ENCODE measurements around the gene FGFR3.

Gene FGFR3

DNA sequence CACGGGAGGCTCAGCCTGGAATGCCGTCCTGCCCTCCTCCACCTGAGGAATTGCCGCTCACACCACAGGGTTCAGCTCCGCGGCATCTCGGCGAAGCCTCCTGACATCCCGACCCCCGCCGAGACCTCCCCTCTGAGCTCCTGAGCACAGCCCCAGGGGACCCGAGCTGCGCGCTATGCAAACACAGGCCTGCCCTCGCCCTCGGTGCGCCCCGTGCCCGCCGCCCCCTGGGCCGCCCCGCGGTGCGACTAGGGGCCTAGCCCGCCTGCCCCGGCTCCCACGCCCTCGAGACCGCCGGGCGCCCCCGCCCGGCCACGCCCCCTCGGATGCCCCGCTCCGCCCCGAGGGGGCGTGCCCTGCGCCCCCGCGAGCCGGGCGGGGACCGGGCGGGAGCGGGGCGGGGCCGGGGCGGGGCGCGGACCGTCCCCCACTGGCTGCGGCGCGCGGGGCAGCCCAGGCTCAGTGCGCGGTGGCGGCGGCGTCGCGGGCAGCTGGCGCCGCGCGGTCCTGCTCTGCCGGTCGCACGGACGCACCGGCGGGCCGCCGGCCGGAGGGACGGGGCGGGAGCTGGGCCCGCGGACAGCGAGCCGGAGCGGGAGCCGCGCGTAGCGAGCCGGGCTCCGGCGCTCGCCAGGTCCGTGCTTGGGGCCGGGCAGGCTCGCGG is at the start of gene FGFR3:
TSS of gene FGFR3 (plus strand) at position 462 of the 664 bp plus-strand sequence. CDS start 642 bp downstream, outside the sequence.
- peak within 1 kb of the TSS; percentile 64 to 80 for H3K4me3 ChIP-seq (ENCODE audit: low read length in 2 of 2)
- H3K27ac ChIP-seq (ENCODE audit: low read depth in 2 of 2, low read length in 2 of 2): peak within 1 kb of the TSS; percentile 77 to 82
- H3K9ac ChIP-seq (ENCODE audit: low read depth in 1 of 2, low read length in 2 of 2): peak within 1 kb of the TSS; percentile 56 to 82
- no peaks in the 10 kb centered on the region for H3K9me3 ChIP-seq (ENCODE audit: control insufficient read depth in 2 of 2, low read length in 2 of 2)
- H3K27me3 ChIP-seq (ENCODE audit: control insufficient read depth in 2 of 2, insufficient read depth in 2 of 2, low read length in 2 of 2): peaks cover 3 to 8% of the 10 kb centered on the region in 2 donors
- no peaks in the 10 kb centered on the region for H3K36me3 ChIP-seq (ENCODE audit: control insufficient read depth in 2 of 2, insufficient read depth in 2 of 2, low read length in 2 of 2)
- peaks cover 23 to 29% of the 10 kb centered on the region in 2 donors for H3K4me1 ChIP-seq (ENCODE audit: control insufficient read depth in 2 of 2, insufficient read depth in 2 of 2, low read length in 2 of 2)

DNA sequence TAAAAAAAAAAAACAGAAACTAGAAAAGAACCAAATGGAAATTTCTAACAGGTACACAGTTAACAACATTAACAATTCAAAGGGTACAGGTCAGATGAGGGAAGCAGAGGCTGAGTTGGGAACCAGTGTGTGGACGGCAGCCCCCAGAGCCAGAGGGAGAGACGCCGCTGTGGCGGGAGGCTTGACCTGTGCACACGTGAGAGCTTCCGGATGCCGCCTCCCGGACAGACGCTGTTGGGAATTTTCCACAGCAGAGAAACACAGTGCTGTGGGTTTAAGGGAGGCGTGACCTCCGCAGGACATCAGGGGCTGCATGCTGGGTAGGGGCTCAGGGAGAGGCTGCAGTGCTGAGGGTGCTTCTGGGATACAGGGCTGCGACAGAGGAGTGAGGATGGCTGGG is 49.5 kb upstream of the FGFR3 start:
- Histone ChIP-seq H3K4me1 (ENCODE audit: control insufficient read depth in 2 of 2, insufficient read depth in 2 of 2, low read length in 2 of 2) (peaks cover 0 to 3% of the 10 kb centered on the region in 2 donors), H3K36me3 (ENCODE audit: control insufficient read depth in 2 of 2, insufficient read depth in 2 of 2, low read length in 2 of 2) (peaks cover 0 to 12% of the 10 kb centered on the region in 2 donors), H3K9ac (ENCODE audit: low read depth in 1 of 2, low read length in 2 of 2) (no peak overlapping the region), H3K4me3 (ENCODE audit: low read length in 2 of 2) (no peak overlapping the region), H3K9me3 (ENCODE audit: control insufficient read depth in 2 of 2, low read length in 2 of 2) (peaks cover 0 to under 1% of the 10 kb centered on the region in 2 donors), H3K27me3 (ENCODE audit: control insufficient read depth in 2 of 2, insufficient read depth in 2 of 2, low read length in 2 of 2) (no peaks in the 10 kb centered on the region), H3K27ac (ENCODE audit: low read depth in 2 of 2, low read length in 2 of 2) (no peak overlapping the region)

DNA sequence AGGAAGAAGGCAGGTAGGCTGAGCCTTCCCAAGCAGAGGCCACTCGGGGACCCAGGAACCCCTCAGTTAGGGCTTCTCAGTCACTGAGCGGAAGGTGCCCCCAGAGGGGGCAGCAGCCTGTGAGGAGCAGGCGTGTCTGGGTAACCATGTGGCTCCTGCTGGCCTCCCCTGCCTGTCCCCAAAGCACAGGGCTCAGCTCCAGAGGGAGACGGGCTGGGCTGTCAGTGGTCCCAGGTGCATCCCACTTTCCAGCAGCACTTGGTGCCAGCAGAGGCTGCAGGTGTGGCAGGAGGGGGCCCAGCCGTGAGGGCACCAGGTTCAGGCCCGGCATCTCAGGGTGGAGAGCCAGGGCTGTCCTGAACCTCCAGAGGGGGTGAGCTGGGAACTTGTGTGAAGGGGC is 49.1 kb upstream of the FGFR3 start:
- H3K27ac ChIP-seq (ENCODE audit: low read depth in 2 of 2, low read length in 2 of 2): no peak overlapping the region
- no peak overlapping the region for H3K9ac ChIP-seq (ENCODE audit: low read depth in 1 of 2, low read length in 2 of 2)
- H3K4me1 ChIP-seq (ENCODE audit: control insufficient read depth in 2 of 2, insufficient read depth in 2 of 2, low read length in 2 of 2): peaks cover 0 to 3% of the 10 kb centered on the region in 2 donors
- H3K4me3 ChIP-seq (ENCODE audit: low read length in 2 of 2): no peak overlapping the region
- H3K27me3 ChIP-seq (ENCODE audit: control insufficient read depth in 2 of 2, insufficient read depth in 2 of 2, low read length in 2 of 2): no peaks in the 10 kb centered on the region
- no peaks in the 10 kb centered on the region for H3K9me3 ChIP-seq (ENCODE audit: control insufficient read depth in 2 of 2, low read length in 2 of 2)
- peaks cover 0 to 12% of the 10 kb centered on the region in 2 donors for H3K36me3 ChIP-seq (ENCODE audit: control insufficient read depth in 2 of 2, insufficient read depth in 2 of 2, low read length in 2 of 2)

DNA sequence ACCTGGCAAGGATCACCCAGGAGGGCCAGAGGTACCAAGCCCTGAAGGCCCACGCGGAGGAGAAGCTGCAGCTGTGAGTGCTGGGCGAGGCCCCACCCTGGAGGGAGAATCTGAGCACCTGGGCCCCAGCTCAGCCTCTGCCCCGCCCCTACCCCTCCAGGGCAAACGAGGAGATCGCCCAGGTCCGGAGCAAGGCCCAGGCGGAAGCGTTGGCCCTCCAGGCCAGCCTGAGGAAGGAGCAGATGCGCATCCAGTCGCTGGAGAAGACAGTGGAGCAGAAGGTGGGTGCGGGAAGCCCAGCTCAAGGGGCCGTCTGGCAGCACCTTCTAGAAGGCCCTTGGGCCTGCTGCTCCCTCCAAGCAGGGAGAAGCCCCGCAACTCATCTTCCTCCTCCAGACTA is 48.5 kb upstream of the FGFR3 start:
- Histone ChIP-seq H3K36me3 (ENCODE audit: control insufficient read depth in 2 of 2, insufficient read depth in 2 of 2, low read length in 2 of 2) (peaks cover 0 to 9% of the 10 kb centered on the region in 2 donors), H3K27me3 (ENCODE audit: control insufficient read depth in 2 of 2, insufficient read depth in 2 of 2, low read length in 2 of 2) (no peaks in the 10 kb centered on the region), H3K4me1 (ENCODE audit: control insufficient read depth in 2 of 2, insufficient read depth in 2 of 2, low read length in 2 of 2) (peaks cover 0 to 3% of the 10 kb centered on the region in 2 donors), H3K27ac (ENCODE audit: low read depth in 2 of 2, low read length in 2 of 2) (no peak overlapping the region), H3K4me3 (ENCODE audit: low read length in 2 of 2) (no peak overlapping the region), H3K9me3 (ENCODE audit: control insufficient read depth in 2 of 2, low read length in 2 of 2) (no peaks in the 10 kb centered on the region), H3K9ac (ENCODE audit: low read depth in 1 of 2, low read length in 2 of 2) (no peak overlapping the region)

DNA sequence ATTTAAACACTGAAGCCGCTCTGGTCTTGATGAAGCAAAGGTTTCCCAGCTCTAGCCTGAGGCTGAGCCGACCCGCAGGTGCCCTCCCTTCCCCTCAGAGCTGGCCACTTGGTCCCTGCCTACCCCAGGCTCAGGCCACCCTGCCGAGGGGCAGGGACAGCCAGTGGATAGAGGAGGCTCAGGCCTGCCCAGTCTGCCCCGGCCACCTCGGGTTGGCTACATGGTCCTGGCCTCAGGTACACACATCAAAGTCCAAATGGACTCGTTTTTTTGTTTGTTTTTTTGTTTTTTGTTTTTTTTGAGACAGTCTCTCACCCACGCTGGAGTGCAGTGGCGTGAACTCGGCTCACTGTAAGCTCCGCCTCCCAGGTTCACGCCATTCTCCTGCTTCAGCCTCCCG is 47.9 kb upstream of the FGFR3 start:
- no peak overlapping the region for H3K9ac ChIP-seq (ENCODE audit: low read depth in 1 of 2, low read length in 2 of 2)
- H3K36me3 ChIP-seq (ENCODE audit: control insufficient read depth in 2 of 2, insufficient read depth in 2 of 2, low read length in 2 of 2): peaks cover 0 to 9% of the 10 kb centered on the region in 2 donors
- H3K27me3 ChIP-seq (ENCODE audit: control insufficient read depth in 2 of 2, insufficient read depth in 2 of 2, low read length in 2 of 2): no peaks in the 10 kb centered on the region
- no peak overlapping the region for H3K27ac ChIP-seq (ENCODE audit: low read depth in 2 of 2, low read length in 2 of 2)
- no peak overlapping the region for H3K4me3 ChIP-seq (ENCODE audit: low read length in 2 of 2)
- H3K4me1 ChIP-seq (ENCODE audit: control insufficient read depth in 2 of 2, insufficient read depth in 2 of 2, low read length in 2 of 2): peaks cover 0 to 3% of the 10 kb centered on the region in 2 donors
- no peaks in the 10 kb centered on the region for H3K9me3 ChIP-seq (ENCODE audit: control insufficient read depth in 2 of 2, low read length in 2 of 2)

DNA sequence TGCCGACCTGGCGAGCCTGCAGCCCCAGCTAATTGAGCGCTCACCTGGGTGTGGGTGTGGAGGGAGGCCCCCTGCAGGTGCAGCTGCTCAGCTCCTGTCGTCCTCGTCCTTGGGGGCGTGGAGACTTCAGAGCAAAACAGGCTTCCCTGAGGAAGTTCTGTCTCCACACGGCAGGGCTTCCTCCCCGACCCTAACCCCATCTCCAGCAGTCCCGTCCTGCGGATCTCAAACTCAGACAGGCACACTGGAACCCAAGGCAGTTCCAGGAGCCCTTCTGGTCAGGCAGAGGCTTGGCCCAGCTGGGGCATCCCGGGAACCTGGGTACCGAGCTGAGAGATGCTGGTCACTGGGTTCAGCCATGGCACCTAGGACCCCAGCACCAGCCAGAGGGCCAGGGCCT is 47.4 kb upstream of the FGFR3 start:
- Histone ChIP-seq H3K4me3 (ENCODE audit: low read length in 2 of 2) (no peak overlapping the region), H3K9me3 (ENCODE audit: control insufficient read depth in 2 of 2, low read length in 2 of 2) (no peaks in the 10 kb centered on the region), H3K27ac (ENCODE audit: low read depth in 2 of 2, low read length in 2 of 2) (no peak overlapping the region), H3K4me1 (ENCODE audit: control insufficient read depth in 2 of 2, insufficient read depth in 2 of 2, low read length in 2 of 2) (peaks cover 0 to 3% of the 10 kb centered on the region in 2 donors), H3K9ac (ENCODE audit: low read depth in 1 of 2, low read length in 2 of 2) (no peak overlapping the region), H3K36me3 (ENCODE audit: control insufficient read depth in 2 of 2, insufficient read depth in 2 of 2, low read length in 2 of 2) (peaks cover 0 to 6% of the 10 kb centered on the region in 2 donors), H3K27me3 (ENCODE audit: control insufficient read depth in 2 of 2, insufficient read depth in 2 of 2, low read length in 2 of 2) (no peaks in the 10 kb centered on the region)

DNA sequence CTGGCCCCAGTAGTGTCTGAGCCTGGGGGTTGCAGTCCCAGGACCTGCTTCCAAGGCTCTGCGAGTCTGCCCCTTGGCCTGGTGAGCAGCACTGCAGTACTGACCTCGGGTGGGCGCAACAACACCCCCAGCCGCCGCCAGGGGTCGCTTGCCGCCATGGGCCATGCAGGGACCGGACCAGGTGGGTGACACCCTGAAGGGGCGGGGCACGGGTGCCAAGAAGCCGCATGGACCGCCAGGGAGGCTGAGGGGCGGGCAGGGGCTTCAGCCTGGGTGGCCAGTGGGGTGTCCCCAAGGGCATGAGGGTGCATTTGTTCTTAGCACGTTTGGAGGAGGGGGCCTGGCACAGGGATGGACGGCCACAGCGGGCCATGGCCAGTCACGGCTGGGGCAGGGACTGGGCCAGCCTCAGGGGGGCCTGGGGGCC is 46.8 kb upstream of the FGFR3 start:
- Histone ChIP-seq H3K27ac (ENCODE audit: low read depth in 2 of 2, low read length in 2 of 2) (no peak overlapping the region), H3K36me3 (ENCODE audit: control insufficient read depth in 2 of 2, insufficient read depth in 2 of 2, low read length in 2 of 2) (peaks cover 0 to 2% of the 10 kb centered on the region in 2 donors), H3K27me3 (ENCODE audit: control insufficient read depth in 2 of 2, insufficient read depth in 2 of 2, low read length in 2 of 2) (no peaks in the 10 kb centered on the region), H3K9ac (ENCODE audit: low read depth in 1 of 2, low read length in 2 of 2) (no peak overlapping the region), H3K9me3 (ENCODE audit: control insufficient read depth in 2 of 2, low read length in 2 of 2) (no peaks in the 10 kb centered on the region), H3K4me3 (ENCODE audit: low read length in 2 of 2) (no peak overlapping the region), H3K4me1 (ENCODE audit: control insufficient read depth in 2 of 2, insufficient read depth in 2 of 2, low read length in 2 of 2) (peaks cover 0 to 3% of the 10 kb centered on the region in 2 donors)

DNA sequence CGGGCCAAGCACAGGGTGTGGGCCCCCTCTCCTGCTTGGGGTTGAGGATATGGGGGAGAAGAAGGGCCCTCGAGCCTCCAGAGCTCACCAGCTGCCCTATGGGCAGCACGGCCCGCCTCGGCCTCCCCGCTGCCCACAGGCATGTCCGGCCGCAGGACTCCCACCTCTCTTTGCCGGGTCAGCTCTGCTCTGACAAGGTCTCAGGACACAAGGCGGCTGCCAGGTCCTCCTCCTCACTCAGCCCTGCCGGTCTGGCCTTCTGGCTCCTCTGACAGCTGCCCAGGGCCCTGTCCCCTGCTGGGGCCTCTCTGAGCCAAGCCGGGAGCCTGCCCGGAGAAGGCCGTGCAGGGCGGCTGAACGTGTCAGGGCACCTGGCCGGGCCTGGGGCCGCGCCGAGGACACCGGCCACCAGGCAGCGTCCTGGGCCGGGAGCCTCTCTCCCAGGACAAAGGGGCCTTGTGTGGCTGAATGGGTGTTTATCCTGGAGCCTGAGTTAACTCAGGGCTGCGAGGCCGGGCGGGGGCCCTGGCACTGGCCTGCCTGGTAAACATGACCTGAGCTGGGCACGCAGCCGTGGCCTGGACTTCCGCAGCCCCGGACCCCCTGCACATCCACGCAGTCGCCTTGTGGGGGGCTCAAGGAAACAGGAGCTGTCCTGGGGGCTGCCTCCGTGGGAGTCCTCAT is 46.0 kb upstream of the FGFR3 start:
- Histone ChIP-seq H3K4me3 (ENCODE audit: low read length in 2 of 2) (no peak overlapping the region), H3K4me1 (ENCODE audit: control insufficient read depth in 2 of 2, insufficient read depth in 2 of 2, low read length in 2 of 2) (peaks cover 2 to 5% of the 10 kb centered on the region in 2 donors), H3K9me3 (ENCODE audit: control insufficient read depth in 2 of 2, low read length in 2 of 2) (no peaks in the 10 kb centered on the region), H3K27ac (ENCODE audit: low read depth in 2 of 2, low read length in 2 of 2) (no peak overlapping the region), H3K36me3 (ENCODE audit: control insufficient read depth in 2 of 2, insufficient read depth in 2 of 2, low read length in 2 of 2) (no peaks in the 10 kb centered on the region), H3K9ac (ENCODE audit: low read depth in 1 of 2, low read length in 2 of 2) (no peak overlapping the region), H3K27me3 (ENCODE audit: control insufficient read depth in 2 of 2, insufficient read depth in 2 of 2, low read length in 2 of 2) (no peaks in the 10 kb centered on the region)

DNA sequence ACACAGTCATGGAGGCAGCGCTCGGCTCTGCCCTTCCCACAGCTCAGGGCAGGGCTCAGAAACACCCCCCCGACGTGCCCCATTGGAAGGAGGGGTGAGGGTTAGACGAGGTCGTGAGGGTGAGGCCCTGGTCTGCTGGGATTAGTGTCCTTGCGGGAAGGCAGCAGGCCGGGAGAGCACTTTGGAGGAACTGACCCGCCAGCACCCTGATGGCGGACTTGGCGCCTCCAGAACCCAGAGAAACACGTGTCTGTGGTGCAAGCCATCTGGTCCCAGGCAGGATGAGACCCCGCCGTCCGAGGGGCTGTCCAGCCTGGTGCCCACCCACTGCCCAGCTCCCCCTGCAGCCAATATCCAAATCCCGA is 45.5 kb upstream of the FGFR3 start:
- Histone ChIP-seq H3K9ac (ENCODE audit: low read depth in 1 of 2, low read length in 2 of 2) (no peak overlapping the region), H3K27me3 (ENCODE audit: control insufficient read depth in 2 of 2, insufficient read depth in 2 of 2, low read length in 2 of 2) (no peaks in the 10 kb centered on the region), H3K9me3 (ENCODE audit: control insufficient read depth in 2 of 2, low read length in 2 of 2) (no peaks in the 10 kb centered on the region), H3K36me3 (ENCODE audit: control insufficient read depth in 2 of 2, insufficient read depth in 2 of 2, low read length in 2 of 2) (no peaks in the 10 kb centered on the region), H3K27ac (ENCODE audit: low read depth in 2 of 2, low read length in 2 of 2) (no peak overlapping the region), H3K4me1 (ENCODE audit: control insufficient read depth in 2 of 2, insufficient read depth in 2 of 2, low read length in 2 of 2) (peaks cover 7 to 8% of the 10 kb centered on the region in 2 donors), H3K4me3 (ENCODE audit: low read length in 2 of 2) (no peak overlapping the region)

DNA sequence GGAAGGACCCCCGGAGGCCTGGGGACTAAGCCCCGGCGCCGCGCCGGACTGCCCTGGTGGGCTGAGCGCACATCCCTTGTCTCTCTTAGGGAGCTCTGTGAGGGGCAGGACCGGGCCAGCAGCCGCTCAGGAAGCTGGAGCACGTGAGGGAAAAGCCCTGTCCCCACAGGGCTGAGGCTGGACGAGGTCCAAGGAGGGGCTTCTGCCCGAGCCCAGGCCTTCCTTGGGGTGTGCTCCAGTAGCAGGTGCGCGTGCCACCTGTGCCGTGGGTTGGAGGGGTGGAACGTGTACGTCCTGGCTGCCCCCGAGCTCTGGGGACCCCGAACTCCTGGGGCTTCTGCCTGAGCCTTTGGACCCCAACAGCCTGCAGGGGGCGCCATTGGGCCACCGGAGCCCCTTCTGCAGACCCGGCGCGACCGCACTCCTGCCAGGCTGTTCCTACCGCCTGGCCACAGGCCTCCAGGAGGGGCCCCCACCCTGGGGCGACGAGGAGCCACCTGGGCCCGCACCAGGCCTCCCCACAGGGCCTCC is 44.6 kb upstream of the FGFR3 start:
- Histone ChIP-seq H3K27me3 (ENCODE audit: control insufficient read depth in 2 of 2, insufficient read depth in 2 of 2, low read length in 2 of 2) (no peaks in the 10 kb centered on the region), H3K9ac (ENCODE audit: low read depth in 1 of 2, low read length in 2 of 2) (no peak overlapping the region), H3K9me3 (ENCODE audit: control insufficient read depth in 2 of 2, low read length in 2 of 2) (no peaks in the 10 kb centered on the region), H3K27ac (ENCODE audit: low read depth in 2 of 2, low read length in 2 of 2) (no peak overlapping the region), H3K36me3 (ENCODE audit: control insufficient read depth in 2 of 2, insufficient read depth in 2 of 2, low read length in 2 of 2) (no peaks in the 10 kb centered on the region), H3K4me1 (ENCODE audit: control insufficient read depth in 2 of 2, insufficient read depth in 2 of 2, low read length in 2 of 2) (peaks cover 10 to 11% of the 10 kb centered on the region in 2 donors), H3K4me3 (ENCODE audit: low read length in 2 of 2) (no peak overlapping the region)
